ENCODE results near the gene GUCY2C. TPM values are rescaled to one million over a fixed set of nuclear protein-coding genes. Genes with fewer than 3 reads are reported as not detected.

GUCY2C gene
- total RNA-seq, 1 experiment from 2014 or later: not detected

- CTCF ChIA-PET: no interaction called here
- POLR2A ChIA-PET (ENCODE audit: unreplicated experiment): no interaction called here
- DNase-seq: no peak
Measured at GRCh38 chr12:14578646-14579045, 117.8 kb downstream of the GUCY2C start.

GRCh38 chr12:14577344-14577743, 119.1 kb downstream of the GUCY2C start:
- TF ChIP-seq EZH2 (IDR thresholded peaks at IDR 0.05; ENCODE audit: low read length, unreplicated experiment): no peak
- no peak for TF ChIP-seq EZH2phosphoT487 (IDR thresholded peaks at IDR 0.05; ENCODE audit: borderline replicate concordance, low read length)
- TF ChIP-seq CTCF (conservative IDR thresholded peaks at IDR 0.05; ENCODE audit: low read depth, low read length): no peak
- no peak for DNase-seq
- Histone ChIP-seq H3K36me3 (ENCODE audit: low read depth, low read length) (no peaks in the 10 kb centered on the region), H3K4me2 (ENCODE audit: low read length) (no peak overlapping the region), H2AFZ (ENCODE audit: low read length) (no peak overlapping the region), H4K20me1 (ENCODE audit: low read length) (no peaks in the 10 kb centered on the region), H3K9me3 (ENCODE audit: low read length) (no peaks in the 10 kb centered on the region), H3K4me3 (ENCODE audit: low read length) (no peak overlapping the region), H3K79me2 (ENCODE audit: low read length) (no peaks in the 10 kb centered on the region), H3K9ac (ENCODE audit: low read length) (no peak overlapping the region), H3F3A (ENCODE audit: low read length, unreplicated experiment) (no peaks in the 10 kb centered on the region), H3K9me2 (replicated peaks; ENCODE audit: low read length) (no peaks in the 10 kb centered on the region), H3K4me1 (ENCODE audit: insufficient read depth, low read length) (no peaks in the 10 kb centered on the region), H3K27ac (ENCODE audit: low read length) (no peak overlapping the region), H3K27me3 (ENCODE audit: low read length) (no peaks in the 10 kb centered on the region)
- ChIA-PET CTCF (no interaction called here), POLR2A (ENCODE audit: unreplicated experiment) (no interaction called here)
- no TSS peak for BruUV-seq (replicated peaks)
- ATAC-seq: no peak
- intact Hi-C loops (cut with micrococcal nuclease): no loop called here

More at GRCh38 chr12:14578646-14579045, 117.8 kb downstream of the GUCY2C start:
- no peaks in the 10 kb centered on the region for H3K9me2 ChIP-seq (replicated peaks; ENCODE audit: low read length)
- BruUV-seq (replicated peaks): no TSS peak
- TF ChIP-seq EZH2phosphoT487 (IDR thresholded peaks at IDR 0.05; ENCODE audit: borderline replicate concordance, low read length) (no peak), EZH2 (IDR thresholded peaks at IDR 0.05; ENCODE audit: low read length, unreplicated experiment) (no peak), CTCF (conservative IDR thresholded peaks at IDR 0.05; ENCODE audit: low read depth, low read length) (no peak)
- no peaks in the 10 kb centered on the region for H3K79me2 ChIP-seq (ENCODE audit: low read length)
- no peaks in the 10 kb centered on the region for H4K20me1 ChIP-seq (ENCODE audit: low read length)
- H3K4me2 ChIP-seq (ENCODE audit: low read length): no peak overlapping the region
- H2AFZ ChIP-seq (ENCODE audit: low read length): no peak overlapping the region
- no peak overlapping the region for H3K4me3 ChIP-seq (ENCODE audit: low read length)
- H3K9me3 ChIP-seq (ENCODE audit: low read length): no peaks in the 10 kb centered on the region
- no peaks in the 10 kb centered on the region for H3F3A ChIP-seq (ENCODE audit: low read length, unreplicated experiment)
- no peak overlapping the region for H3K27ac ChIP-seq (ENCODE audit: low read length)
- no peaks in the 10 kb centered on the region for H3K27me3 ChIP-seq (ENCODE audit: low read length)
- no peaks in the 10 kb centered on the region for H3K4me1 ChIP-seq (ENCODE audit: insufficient read depth, low read length)
- no peak for ATAC-seq
- H3K9ac ChIP-seq (ENCODE audit: low read length): no peak overlapping the region
- intact Hi-C loops (cut with micrococcal nuclease): no loop called here
- no peaks in the 10 kb centered on the region for H3K36me3 ChIP-seq (ENCODE audit: low read depth, low read length)

- TF ChIP-seq EZH2 (IDR thresholded peaks at IDR 0.05; ENCODE audit: low read length, unreplicated experiment): no peak
- no peak for TF ChIP-seq EZH2phosphoT487 (IDR thresholded peaks at IDR 0.05; ENCODE audit: borderline replicate concordance, low read length)
- no peak for TF ChIP-seq CTCF (conservative IDR thresholded peaks at IDR 0.05; ENCODE audit: low read depth, low read length)
- H4K20me1 ChIP-seq (ENCODE audit: low read length): no peaks in the 10 kb centered on the region
- H3K4me1 ChIP-seq (ENCODE audit: insufficient read depth, low read length): no peaks in the 10 kb centered on the region
- H3F3A ChIP-seq (ENCODE audit: low read length, unreplicated experiment): no peaks in the 10 kb centered on the region
- BruUV-seq (replicated peaks): no TSS peak
- H3K9me2 ChIP-seq (replicated peaks; ENCODE audit: low read length): no peaks in the 10 kb centered on the region
- CTCF ChIA-PET: no interaction called here
- no peak overlapping the region for H3K4me2 ChIP-seq (ENCODE audit: low read length)
- no peak for DNase-seq
- H3K4me3 ChIP-seq (ENCODE audit: low read length): no peak overlapping the region
- intact Hi-C loops (cut with micrococcal nuclease): no loop called here
- H3K9ac ChIP-seq (ENCODE audit: low read length): no peak overlapping the region
- POLR2A ChIA-PET (ENCODE audit: unreplicated experiment): no interaction called here
- H3K27ac ChIP-seq (ENCODE audit: low read length): no peak overlapping the region
- ATAC-seq: no peak
- no peaks in the 10 kb centered on the region for H3K9me3 ChIP-seq (ENCODE audit: low read length)
- no peaks in the 10 kb centered on the region for H3K27me3 ChIP-seq (ENCODE audit: low read length)
- H3K79me2 ChIP-seq (ENCODE audit: low read length): no peaks in the 10 kb centered on the region
- no peak overlapping the region for H2AFZ ChIP-seq (ENCODE audit: low read length)
- H3K36me3 ChIP-seq (ENCODE audit: low read depth, low read length): no peaks in the 10 kb centered on the region
Measured at GRCh38 chr12:14576896-14577295, 119.5 kb downstream of the GUCY2C start.
